Upper lobe of right lung (tissue), 1 donor: ENCODE results near the gene SNTG2. TPM values are rescaled to one million over a fixed set of nuclear protein-coding genes. Genes with fewer than 3 reads are reported as not detected.
"Not testable (repeated sequence)": the region's sequence is repeated elsewhere in the genome, so short reads cannot be mapped to it uniquely, and the experiment has no call there.

Experiments
- ATAC-seq: fragments of 200-7000 bp; cut with Tn5 transposase; one replicate; pipeline ENCODE4 v1.9.1; 2020; ENCODE audit warnings: mild to moderate bottlenecking, moderate library complexity
- DNase-seq: peaks from one replicate; pipeline ENCODE4 v3.0.0-alpha.2; 2020
- H3K27ac ChIP-seq: fragments of 200-600 bp; one replicate; pipeline ENCODE4 v1.8.0; 2022
- H3K27me3 ChIP-seq: fragments of 200-600 bp; one replicate; pipeline ENCODE4 v1.8.0; 2022; ENCODE audit warnings: mild to moderate bottlenecking
- H3K36me3 ChIP-seq: fragments of 200-600 bp; one replicate; pipeline ENCODE4 v1.8.0; 2022
- H3K4me1 ChIP-seq: fragments of 200-600 bp; one replicate; pipeline ENCODE4 v1.8.0; 2022
- H3K4me3 ChIP-seq: fragments of 200-600 bp; one replicate; pipeline ENCODE4 v1.8.0; 2022; ENCODE audit warnings: mild to moderate bottlenecking
- H3K9me3 ChIP-seq: fragments of 200-600 bp; one replicate; pipeline ENCODE4 v1.8.0; 2022
- CTCF ChIP-seq: fragments of 200-600 bp; IDR thresholded peaks from one replicate; pipeline ENCODE4 v1.8.0; 2022; ENCODE audit warnings: antibody characterized with exemption
- intact Hi-C: fragments of 100-400 bp; cut with DNase I; formaldehyde crosslinking; loops from one replicate; pipeline ENCODE4 v1.11.0; 2022
- total RNA-seq: library from RNA; stranded (reverse); fragmentation: NEBNext Ultra II Directional; extraction: Animal tissue kit (Norgen Biotek cat#: 25700); gene quantifications from one replicate; pipeline ENCODE4 v1.2.1, GENCODE V29; 2021
- donor health status: DM: no; HTN: yes; CAD: no; lungs with severe emphysema.

SNTG2 gene
- total RNA-seq, 1 donor from 2014 or later: 3.6 TPM

- Histone ChIP-seq H3K9me3 (no peaks in the 10 kb centered on the region), H3K27me3 (no peaks in the 10 kb centered on the region), H3K4me1 (no peaks in the 10 kb centered on the region), H3K36me3 (no peaks in the 10 kb centered on the region), H3K4me3 (no peak overlapping the region), H3K27ac (no peak overlapping the region)
- DNase-seq (no peak), ATAC-seq (no peak)
- TF ChIP-seq CTCF: no peak
- intact Hi-C loops: no loop called here
Observed at GRCh38 chr2:1374287-1374686, 423.6 kb downstream of the SNTG2 start.

GRCh38 chr2:1375794-1376193 is 425.1 kb downstream of the SNTG2 start:
- H3K27ac ChIP-seq: no peak overlapping the region
- H3K4me3 ChIP-seq: no peak overlapping the region
- no peaks in the 10 kb centered on the region for H3K4me1 ChIP-seq
- H3K9me3 ChIP-seq: no peaks in the 10 kb centered on the region
- no peak for TF ChIP-seq CTCF
- DNase-seq (no peak), ATAC-seq (no peak)
- no peaks in the 10 kb centered on the region for H3K36me3 ChIP-seq
- intact Hi-C loops: no loop called here
- no peaks in the 10 kb centered on the region for H3K27me3 ChIP-seq

- H3K4me3 ChIP-seq: no peak overlapping the region
- H3K9me3 ChIP-seq: no peaks in the 10 kb centered on the region
- intact Hi-C loops: no loop called here
- ATAC-seq (no peak), DNase-seq (no peak)
- TF ChIP-seq CTCF: no peak
- H3K27ac ChIP-seq: no peak overlapping the region
- H3K36me3 ChIP-seq: no peaks in the 10 kb centered on the region
- H3K27me3 ChIP-seq: no peaks in the 10 kb centered on the region
- H3K4me1 ChIP-seq: no peaks in the 10 kb centered on the region
Observed at GRCh38 chr2:1377473-1377872, 426.8 kb downstream of the SNTG2 start.

GRCh38 chr2:1378456-1379150 is 428.0 kb downstream of the SNTG2 start:
- no peak overlapping the region for H3K4me3 ChIP-seq
- no peaks in the 10 kb centered on the region for H3K36me3 ChIP-seq
- H3K27me3 ChIP-seq: no peaks in the 10 kb centered on the region
- no peaks in the 10 kb centered on the region for H3K9me3 ChIP-seq
- DNase-seq (no peak), ATAC-seq (no peak)
- intact Hi-C loops: no loop called here
- H3K27ac ChIP-seq: no peak overlapping the region
- TF ChIP-seq CTCF: no peak
- no peaks in the 10 kb centered on the region for H3K4me1 ChIP-seq

GRCh38 chr2:1381644-1382043 is 431.0 kb downstream of the SNTG2 start:
- DNase-seq (no peak), ATAC-seq (no peak)
- TF ChIP-seq CTCF: no peak
- H3K4me1 ChIP-seq: no peaks in the 10 kb centered on the region
- intact Hi-C loops: no loop called here
- no peaks in the 10 kb centered on the region for H3K9me3 ChIP-seq
- no peak overlapping the region for H3K4me3 ChIP-seq
- no peak overlapping the region for H3K27ac ChIP-seq
- no peaks in the 10 kb centered on the region for H3K27me3 ChIP-seq
- H3K36me3 ChIP-seq: no peaks in the 10 kb centered on the region

GRCh38 chr2:1387954-1388725 is 437.5 kb downstream of the SNTG2 start:
- H3K4me3 ChIP-seq, intact Hi-C loops, H3K4me1 ChIP-seq, DNase-seq, ATAC-seq, H3K9me3 ChIP-seq, H3K27ac ChIP-seq, H3K27me3 ChIP-seq, H3K36me3 ChIP-seq: not testable (repeated sequence)

GRCh38 chr2:1390118-1390517 is 439.5 kb downstream of the SNTG2 start:
- H3K27me3 ChIP-seq, H3K4me1 ChIP-seq, H3K9me3 ChIP-seq, H3K4me3 ChIP-seq, H3K36me3 ChIP-seq, ATAC-seq, H3K27ac ChIP-seq, DNase-seq, intact Hi-C loops: not testable (repeated sequence)
